NCI-H187 treated with DMSO at 0.1 percent for 48 hours (cell line): ENCODE data around the gene TGFBR1.
A peak's percentile ranks its signal among the peaks of the same experiment; 100 is the strongest.

Experiments used
- DNase-seq: peaks from one replicate; lab custom pipeline; 2025; lab: John Stamatoyannopoulos, UW

Gene TGFBR1

GRCh38 chr9:99171225-99172123, 66.6 kb downstream of the TGFBR1 start:
- DNase-seq: no peak

GRCh38 chr9:99172124-99173091, 67.5 kb downstream of the TGFBR1 start:
- no peak for DNase-seq

- no peak for DNase-seq
These were observed 68.9 kb downstream of the TGFBR1 start for GRCh38 chr9:99173570-99174504.

GRCh38 chr9:99176527-99177013, 71.7 kb downstream of the TGFBR1 start:
- no peak for DNase-seq

- no peak for DNase-seq
These were observed 72.9 kb downstream of the TGFBR1 start for GRCh38 chr9:99177576-99178366.

GRCh38 chr9:99178912-99179872, 74.3 kb downstream of the TGFBR1 start:
- DNase-seq: no peak

GRCh38 chr9:99180199-99180598, 75.3 kb downstream of the TGFBR1 start:
- no peak for DNase-seq

- DNase-seq: no peak
These were observed 75.7 kb downstream of the TGFBR1 start for GRCh38 chr9:99180662-99181061.

GRCh38 chr9:99181206-99181605, 76.3 kb downstream of the TGFBR1 start:
- no peak for DNase-seq

GRCh38 chr9:99181621-99182020, 76.7 kb downstream of the TGFBR1 start:
- no peak for DNase-seq

GRCh38 chr9:99182356-99182755, 77.4 kb downstream of the TGFBR1 start:
- no peak for DNase-seq

GRCh38 chr9:99183616-99184015, 78.7 kb downstream of the TGFBR1 start:
- no peak for DNase-seq

GRCh38 chr9:99184110-99184474, 79.2 kb downstream of the TGFBR1 start:
- DNase-seq: no peak

GRCh38 chr9:99184475-99185347, 79.8 kb downstream of the TGFBR1 start:
- DNase-seq: peak; percentile 5

GRCh38 chr9:99185348-99185632, 80.4 kb downstream of the TGFBR1 start:
- no peak for DNase-seq

GRCh38 chr9:99185934-99186333, 81.0 kb downstream of the TGFBR1 start:
- DNase-seq: no peak

- DNase-seq: no peak
These were observed 82.4 kb downstream of the TGFBR1 start for GRCh38 chr9:99187311-99187710.

GRCh38 chr9:99189186-99189585, 84.3 kb downstream of the TGFBR1 start:
- DNase-seq: no peak
